GM12874 (cell line): ENCODE results near the gene ACER1.

Source experiments
- CTCF ChIP-seq: IDR thresholded peaks from 2 replicates; pipeline ENCODE4 v1.5.1; 2011; ENCODE audit warnings: low read depth, mild to moderate bottlenecking, control low read depth, low read length, moderate library complexity; ENCODE audit not compliant: insufficient read depth

ACER1 gene

GRCh38 chr19:6322284-6322683 lies 11.1 kb downstream of the ACER1 start:
- TF ChIP-seq CTCF = no peak

GRCh38 chr19:6319376-6319775 lies 14.0 kb downstream of the ACER1 start:
- TF ChIP-seq CTCF = no peak

GRCh38 chr19:6318772-6319171 lies 14.6 kb downstream of the ACER1 start:
- no peak for TF ChIP-seq CTCF

- TF ChIP-seq CTCF = no peak
Observed at GRCh38 chr19:6313398-6313969, 19.9 kb downstream of the ACER1 start.

GRCh38 chr19:6312018-6312417 lies 21.4 kb downstream of the ACER1 start:
- no peak for TF ChIP-seq CTCF

GRCh38 chr19:6298413-6298812 lies 35.0 kb downstream of the ACER1 start:
- TF ChIP-seq CTCF = no peak

GRCh38 chr19:6297202-6297601 lies 36.2 kb downstream of the ACER1 start:
- TF ChIP-seq CTCF = no peak

- TF ChIP-seq CTCF = no peak
Observed at GRCh38 chr19:6292006-6292405, 41.4 kb downstream of the ACER1 start.
